Stimulated activated CD4-positive, alpha-beta T cell treated with anti-CD3 and anti-CD28 coated beads, Interleukin-2, amount 100 ng/mL, for 4 hours (primary cell): ENCODE results near the gene SEMA4D.
"Not testable (repeated sequence)": the region's sequence is repeated elsewhere in the genome, so short reads cannot be mapped to it uniquely, and the experiment has no call there.

ENCODE experiments used
- DNase-seq: peaks from one replicate; pipeline ENCODE4 v3.0.0-alpha.2; 2020; ENCODE audit warnings: low read depth

SEMA4D gene

GRCh38 chr9:89384783-89385182 is 113.1 kb downstream of the SEMA4D start:
- DNase-seq: no peak

- DNase-seq: no peak
Measured at GRCh38 chr9:89383721-89384300, 114.1 kb downstream of the SEMA4D start.

GRCh38 chr9:89383030-89383720 is 114.7 kb downstream of the SEMA4D start:
- DNase-seq: no peak

- no peak for DNase-seq
Measured at GRCh38 chr9:89382026-89382986, 115.6 kb downstream of the SEMA4D start.

- DNase-seq: no peak
Measured at GRCh38 chr9:89381308-89381609, 116.7 kb downstream of the SEMA4D start.

GRCh38 chr9:89380437-89381307 is 117.2 kb downstream of the SEMA4D start:
- no peak for DNase-seq

- no peak for DNase-seq
Measured at GRCh38 chr9:89379508-89380115, 118.3 kb downstream of the SEMA4D start.

- DNase-seq: no peak
Measured at GRCh38 chr9:89379031-89379430, 118.9 kb downstream of the SEMA4D start.

GRCh38 chr9:89378541-89378940 is 119.4 kb downstream of the SEMA4D start:
- DNase-seq: no peak

GRCh38 chr9:89377411-89377810 is 120.5 kb downstream of the SEMA4D start:
- no peak for DNase-seq

GRCh38 chr9:89376741-89377351 is 121.1 kb downstream of the SEMA4D start:
- no peak for DNase-seq

- no peak for DNase-seq
Measured at GRCh38 chr9:89376286-89376685, 121.6 kb downstream of the SEMA4D start.

- no peak for DNase-seq
Measured at GRCh38 chr9:89375191-89375760, 122.6 kb downstream of the SEMA4D start.

- DNase-seq: no peak
Measured at GRCh38 chr9:89374176-89374575, 123.7 kb downstream of the SEMA4D start.

GRCh38 chr9:89372979-89373378 is 124.9 kb downstream of the SEMA4D start:
- DNase-seq: no peak

GRCh38 chr9:89372230-89372816 is 125.6 kb downstream of the SEMA4D start:
- DNase-seq: no peak

- DNase-seq: not testable (repeated sequence)
Measured at GRCh38 chr9:89371791-89372190, 126.1 kb downstream of the SEMA4D start.

GRCh38 chr9:89370593-89370992 is 127.3 kb downstream of the SEMA4D start:
- no peak for DNase-seq

GRCh38 chr9:89368978-89369377 is 128.9 kb downstream of the SEMA4D start:
- no peak for DNase-seq

GRCh38 chr9:89368550-89368949 is 129.4 kb downstream of the SEMA4D start:
- no peak for DNase-seq
